ENCODE measurements around the gene EBF3.

Gene EBF3

DNA sequence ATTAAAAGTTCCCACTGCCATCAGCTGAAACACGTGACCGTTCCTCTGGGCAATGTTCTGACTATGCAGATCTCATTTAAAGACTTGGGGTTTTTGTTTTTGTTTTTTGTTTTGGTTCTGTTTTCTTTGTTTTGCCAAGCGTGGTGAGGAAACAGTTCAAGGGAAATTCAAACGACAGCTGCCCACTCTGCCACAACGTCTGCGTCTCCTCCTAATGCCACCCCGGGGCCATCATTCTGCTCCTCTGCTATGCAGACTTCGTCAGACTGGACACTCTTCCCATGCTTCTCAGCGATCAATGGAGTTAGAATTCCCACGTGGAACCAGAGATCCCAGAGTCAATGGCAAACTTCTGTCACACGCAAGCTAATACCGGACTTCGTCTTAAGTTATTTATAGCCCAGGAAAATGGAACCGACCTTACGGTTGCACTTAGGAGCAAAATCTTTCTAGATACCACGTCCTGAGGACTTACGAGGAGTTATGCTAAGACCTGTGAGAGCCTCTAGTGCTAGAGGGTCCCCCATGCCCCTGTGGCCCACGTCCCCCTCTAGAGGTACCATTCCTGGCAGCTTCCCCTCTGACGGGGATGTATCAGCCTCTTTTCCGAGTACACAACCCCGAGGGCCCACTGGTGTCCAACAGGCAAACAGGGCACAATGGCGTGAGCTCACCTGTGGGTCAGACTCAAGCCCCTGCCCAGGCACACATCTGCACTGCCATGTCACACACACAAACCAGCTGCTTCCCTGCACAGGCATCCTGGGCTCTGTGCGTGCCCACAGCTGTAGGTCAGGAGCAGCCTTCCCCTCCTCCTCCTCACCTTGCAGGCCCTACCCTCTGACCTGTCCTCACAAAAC, 24.4 kb downstream of the EBF3 start:
- intact Hi-C loops (cut with micrococcal nuclease): no loop called here
- H3K4me1 Mint-ChIP-seq (ENCODE audit: low read depth): no peaks in the 10 kb centered on the region
- H3K27me3 Mint-ChIP-seq: no peaks in the 10 kb centered on the region

DNA sequence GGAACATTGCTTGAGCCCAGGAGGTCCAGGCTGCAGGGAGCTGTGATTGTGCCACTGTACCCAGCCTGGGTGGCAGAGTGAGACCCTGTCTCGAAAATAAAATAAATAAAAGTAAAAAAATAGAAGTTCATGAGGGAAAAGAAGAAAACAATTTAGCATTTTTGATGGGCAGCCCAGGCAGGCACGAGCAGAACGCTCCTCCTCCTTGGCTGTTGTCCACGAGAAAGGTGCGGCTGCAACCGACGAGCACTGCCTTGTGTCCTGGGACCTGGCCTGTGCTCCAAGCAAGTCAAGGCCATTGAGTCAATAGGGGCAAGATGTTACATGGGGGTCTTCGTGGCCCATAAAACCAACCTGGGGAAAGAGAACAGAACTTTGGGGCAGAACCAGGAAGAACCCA, 25.6 kb downstream of the EBF3 start:
- Mint-ChIP-seq H3K27me3 (no peaks in the 10 kb centered on the region), H3K4me3 (no peak overlapping the region), H3K27ac (no peak overlapping the region), H3K9me3 (no peaks in the 10 kb centered on the region), H3K36me3 (ENCODE audit: low read depth) (no peaks in the 10 kb centered on the region), H3K4me1 (ENCODE audit: low read depth) (no peaks in the 10 kb centered on the region)
- intact Hi-C loops (cut with micrococcal nuclease): no loop called here

More for the DNA sequence above, 24.4 kb downstream of the EBF3 start:
- H3K4me3 Mint-ChIP-seq: no peak overlapping the region
- no peaks in the 10 kb centered on the region for H3K9me3 Mint-ChIP-seq
- H3K27ac Mint-ChIP-seq: no peak overlapping the region
- H3K36me3 Mint-ChIP-seq (ENCODE audit: low read depth): no peaks in the 10 kb centered on the region

DNA sequence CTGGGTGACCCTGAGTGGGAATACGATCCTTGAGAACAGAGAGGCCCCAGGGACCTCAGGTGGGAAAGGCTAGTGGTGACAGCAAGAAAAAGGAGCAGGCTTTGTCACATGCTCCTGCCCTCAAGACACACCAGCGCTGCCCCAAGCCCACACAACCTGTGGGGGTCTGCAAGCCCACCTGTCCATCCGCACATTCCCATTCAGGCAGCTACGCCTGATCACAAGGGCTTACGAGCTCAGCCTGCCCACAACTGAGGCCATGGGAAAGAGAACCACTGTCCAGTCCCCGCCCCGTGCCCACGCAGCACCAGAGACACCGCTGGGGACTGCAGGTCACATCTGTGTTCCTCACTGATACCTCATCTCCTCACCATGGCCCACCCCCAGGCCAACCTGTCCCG, 26.7 kb downstream of the EBF3 start:
- H3K27me3 Mint-ChIP-seq: no peaks in the 10 kb centered on the region

DNA sequence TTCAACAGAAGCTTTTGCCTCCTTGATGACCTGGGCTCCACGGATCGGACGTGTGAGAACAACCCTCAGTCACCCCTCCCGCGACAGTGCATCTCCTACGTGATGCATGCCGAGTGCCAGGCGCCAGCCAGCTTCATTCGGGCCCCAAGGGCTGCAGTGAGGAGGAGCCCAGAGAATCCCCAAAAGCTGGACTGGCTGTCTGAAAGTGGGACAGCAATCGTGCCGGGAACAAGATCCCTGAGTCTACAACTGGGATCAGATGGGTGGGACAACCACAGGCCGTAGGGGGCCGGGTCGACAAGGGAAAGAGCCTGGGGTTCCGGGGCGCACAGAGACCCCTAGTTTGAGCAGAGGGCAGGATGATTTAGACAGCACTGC, 27.2 kb downstream of the EBF3 start:
- Mint-ChIP-seq H3K27ac (no peak overlapping the region), H3K4me1 (ENCODE audit: low read depth) (no peaks in the 10 kb centered on the region), H3K4me3 (no peak overlapping the region), H3K36me3 (ENCODE audit: low read depth) (no peaks in the 10 kb centered on the region), H3K9me3 (no peaks in the 10 kb centered on the region), H3K27me3 (no peaks in the 10 kb centered on the region)
- intact Hi-C loops (cut with micrococcal nuclease): no loop called here

More for the DNA sequence above, 26.7 kb downstream of the EBF3 start:
- Mint-ChIP-seq H3K27ac (no peak overlapping the region), H3K4me3 (no peak overlapping the region), H3K9me3 (no peaks in the 10 kb centered on the region), H3K36me3 (ENCODE audit: low read depth) (no peaks in the 10 kb centered on the region), H3K4me1 (ENCODE audit: low read depth) (no peaks in the 10 kb centered on the region)
- intact Hi-C loops (cut with micrococcal nuclease): no loop called here

DNA sequence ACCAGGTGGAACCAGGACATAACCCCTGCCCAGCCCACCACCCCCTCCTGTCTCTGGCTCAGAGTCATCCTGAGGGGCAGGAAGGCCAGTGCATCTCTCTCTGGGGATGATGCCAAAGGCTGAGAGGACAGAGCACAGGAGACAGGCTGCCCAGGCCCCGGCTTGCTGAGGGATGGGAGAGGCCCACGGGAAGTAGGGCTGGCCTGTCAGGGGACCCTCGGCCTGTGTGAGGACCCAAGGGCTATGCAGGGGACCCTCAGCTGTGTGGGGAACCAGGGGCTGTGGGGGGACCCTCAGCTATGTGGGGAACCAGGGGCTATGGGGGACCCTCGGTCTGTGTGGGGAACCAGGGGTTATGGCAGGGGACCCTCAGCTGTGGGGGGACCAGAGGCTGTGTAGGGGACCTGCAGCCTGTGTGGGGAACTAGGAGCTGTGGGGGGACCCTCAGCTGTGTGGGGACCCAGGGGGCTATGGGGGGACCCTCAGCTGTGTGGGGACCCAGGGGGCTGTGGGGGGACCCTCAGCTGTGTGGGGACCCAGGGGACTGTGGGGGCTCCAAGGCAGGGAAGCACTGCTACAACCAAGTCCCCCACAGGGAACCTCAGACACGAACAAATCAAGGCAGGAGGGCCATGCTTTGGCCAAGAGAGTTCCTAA, 27.7 kb downstream of the EBF3 start:
- Mint-ChIP-seq H3K27ac (no peak overlapping the region), H3K9me3 (no peaks in the 10 kb centered on the region), H3K4me3 (no peak overlapping the region), H3K4me1 (ENCODE audit: low read depth) (no peaks in the 10 kb centered on the region), H3K36me3 (ENCODE audit: low read depth) (no peaks in the 10 kb centered on the region), H3K27me3 (no peaks in the 10 kb centered on the region)
- intact Hi-C loops (cut with micrococcal nuclease): no loop called here

DNA sequence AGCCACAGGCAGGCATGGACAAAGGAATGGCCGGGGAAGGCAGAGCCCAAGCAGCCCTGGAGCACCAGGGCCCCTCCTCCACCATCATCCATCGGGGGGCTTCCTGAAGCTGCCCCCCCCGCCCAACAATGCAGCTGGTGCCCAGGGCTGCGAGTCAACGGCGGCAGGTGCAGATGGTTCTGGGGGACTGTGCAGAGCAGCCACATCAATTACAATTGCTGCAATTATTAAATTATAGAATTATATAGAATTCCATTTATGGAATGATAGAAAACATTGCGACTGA, 28.3 kb downstream of the EBF3 start:
- no peaks in the 10 kb centered on the region for H3K9me3 Mint-ChIP-seq
- no peak overlapping the region for H3K4me3 Mint-ChIP-seq
- H3K4me1 Mint-ChIP-seq (ENCODE audit: low read depth): no peaks in the 10 kb centered on the region
- H3K27ac Mint-ChIP-seq: no peak overlapping the region
- intact Hi-C loops (cut with micrococcal nuclease): no loop called here
- H3K27me3 Mint-ChIP-seq: no peaks in the 10 kb centered on the region
- no peaks in the 10 kb centered on the region for H3K36me3 Mint-ChIP-seq (ENCODE audit: low read depth)

DNA sequence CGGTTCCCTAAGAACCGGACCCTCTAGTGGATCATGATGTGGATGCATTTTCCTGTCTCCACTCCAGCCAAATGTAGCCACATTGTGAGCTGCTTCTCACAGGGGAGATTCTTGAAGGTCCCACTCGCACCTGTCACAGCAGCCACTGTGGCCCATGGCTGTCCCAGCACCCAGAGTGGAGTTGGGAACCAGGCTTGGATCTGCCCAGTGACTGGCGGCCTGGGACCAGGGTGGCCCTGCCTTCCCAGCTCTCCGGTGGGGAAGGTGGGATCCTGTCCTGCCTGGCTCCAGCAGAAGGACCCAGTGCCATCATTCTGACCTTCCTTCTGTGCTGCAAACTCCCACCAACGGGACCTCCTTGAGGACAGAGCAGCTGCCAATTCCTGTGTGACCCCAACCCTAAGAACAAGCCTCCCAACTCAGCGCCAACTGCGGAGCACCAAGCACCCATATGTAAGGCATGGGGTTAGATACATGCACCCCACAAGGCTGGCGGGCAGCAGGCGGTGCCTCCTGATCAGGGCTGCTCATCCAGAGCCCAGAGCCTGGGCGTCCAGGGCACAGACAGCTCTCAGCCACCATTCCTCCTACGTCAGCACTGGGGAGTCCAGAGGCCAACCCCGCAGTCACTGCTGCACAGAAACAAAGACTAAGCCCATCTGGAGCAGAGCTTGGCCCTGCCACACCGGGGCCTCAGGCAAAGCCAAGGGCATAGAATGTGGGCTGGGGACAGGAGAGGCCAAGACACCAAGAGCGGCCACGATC, 28.8 kb downstream of the EBF3 start:
- H3K9me3 Mint-ChIP-seq: no peaks in the 10 kb centered on the region
- H3K4me3 Mint-ChIP-seq: no peak overlapping the region
- no peak overlapping the region for H3K27ac Mint-ChIP-seq
- no peaks in the 10 kb centered on the region for H3K27me3 Mint-ChIP-seq
- H3K36me3 Mint-ChIP-seq (ENCODE audit: low read depth): no peaks in the 10 kb centered on the region
- intact Hi-C loops (cut with micrococcal nuclease): no loop called here
- no peaks in the 10 kb centered on the region for H3K4me1 Mint-ChIP-seq (ENCODE audit: low read depth)

DNA sequence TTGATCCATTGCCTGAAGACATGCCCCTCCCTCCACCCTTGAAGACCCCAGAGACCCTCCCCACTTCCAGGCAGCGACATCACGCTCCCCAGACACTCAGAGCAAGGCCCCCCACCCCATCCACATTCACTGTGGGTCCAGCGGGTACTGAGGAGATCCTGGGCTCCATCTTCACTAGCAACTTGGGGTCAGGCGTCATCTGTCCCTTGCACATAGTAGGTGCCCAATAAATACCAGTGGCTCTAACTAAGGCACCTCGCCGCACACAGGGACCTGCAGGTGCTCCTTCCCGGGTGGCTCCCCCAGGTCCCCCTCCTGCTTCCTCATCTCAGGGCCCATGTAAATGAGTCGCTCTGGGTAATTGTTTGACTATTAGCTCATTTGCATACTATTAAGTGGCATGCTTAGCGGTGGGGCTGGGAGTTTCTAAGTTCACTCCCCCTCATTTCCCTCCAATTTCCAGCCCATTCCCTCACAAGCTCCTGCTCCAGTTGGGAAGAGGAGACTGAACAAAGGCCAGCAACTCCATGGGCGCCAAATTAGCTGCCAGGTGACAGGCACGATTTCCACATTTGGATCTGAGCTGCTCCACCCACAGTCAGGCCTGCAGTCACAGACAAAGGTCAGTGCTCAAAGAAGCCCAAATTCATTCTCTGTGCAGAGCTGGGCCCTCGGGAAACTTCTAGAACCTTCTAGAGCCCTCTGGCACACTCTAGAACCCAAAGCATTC, 29.7 kb downstream of the EBF3 start:
- Mint-ChIP-seq H3K27me3 (no peaks in the 10 kb centered on the region), H3K4me1 (ENCODE audit: low read depth) (no peaks in the 10 kb centered on the region), H3K4me3 (no peak overlapping the region), H3K9me3 (no peaks in the 10 kb centered on the region), H3K36me3 (ENCODE audit: low read depth) (no peaks in the 10 kb centered on the region), H3K27ac (no peak overlapping the region)
- intact Hi-C loops (cut with micrococcal nuclease): no loop called here

DNA sequence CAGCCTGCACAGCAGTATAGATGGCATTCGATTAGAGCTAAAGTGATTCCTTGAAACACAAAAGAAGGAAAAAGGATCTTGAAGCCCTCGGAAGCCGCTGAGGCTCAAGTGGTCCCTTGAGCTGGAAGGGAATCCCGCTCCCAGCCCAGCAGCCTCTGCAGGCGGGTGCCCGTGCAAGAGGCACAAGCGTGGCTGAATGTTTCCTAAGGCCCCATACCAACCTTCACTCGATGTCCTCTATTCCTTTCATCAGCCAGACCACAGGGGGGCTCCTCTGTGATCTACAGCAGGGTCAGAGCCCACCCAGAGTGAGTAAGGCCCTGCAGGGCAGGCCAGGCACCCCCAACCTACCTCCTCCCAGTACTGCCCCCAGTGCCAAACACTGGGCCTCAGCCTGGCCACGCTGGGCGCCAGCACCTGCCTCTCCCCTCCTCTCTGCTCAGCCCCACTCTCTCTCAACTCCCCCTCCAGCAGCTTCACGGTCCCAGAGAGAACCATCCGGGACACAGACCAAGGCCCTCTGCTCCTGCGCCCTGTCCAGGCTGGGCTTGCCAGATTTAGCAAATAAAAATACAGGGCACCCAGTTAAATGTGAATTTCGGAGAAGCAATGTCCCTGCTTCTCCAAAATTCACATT, 30.5 kb downstream of the EBF3 start:
- no peaks in the 10 kb centered on the region for H3K4me1 Mint-ChIP-seq (ENCODE audit: low read depth)
- H3K27ac Mint-ChIP-seq: no peak overlapping the region
- no peaks in the 10 kb centered on the region for H3K36me3 Mint-ChIP-seq (ENCODE audit: low read depth)

DNA sequence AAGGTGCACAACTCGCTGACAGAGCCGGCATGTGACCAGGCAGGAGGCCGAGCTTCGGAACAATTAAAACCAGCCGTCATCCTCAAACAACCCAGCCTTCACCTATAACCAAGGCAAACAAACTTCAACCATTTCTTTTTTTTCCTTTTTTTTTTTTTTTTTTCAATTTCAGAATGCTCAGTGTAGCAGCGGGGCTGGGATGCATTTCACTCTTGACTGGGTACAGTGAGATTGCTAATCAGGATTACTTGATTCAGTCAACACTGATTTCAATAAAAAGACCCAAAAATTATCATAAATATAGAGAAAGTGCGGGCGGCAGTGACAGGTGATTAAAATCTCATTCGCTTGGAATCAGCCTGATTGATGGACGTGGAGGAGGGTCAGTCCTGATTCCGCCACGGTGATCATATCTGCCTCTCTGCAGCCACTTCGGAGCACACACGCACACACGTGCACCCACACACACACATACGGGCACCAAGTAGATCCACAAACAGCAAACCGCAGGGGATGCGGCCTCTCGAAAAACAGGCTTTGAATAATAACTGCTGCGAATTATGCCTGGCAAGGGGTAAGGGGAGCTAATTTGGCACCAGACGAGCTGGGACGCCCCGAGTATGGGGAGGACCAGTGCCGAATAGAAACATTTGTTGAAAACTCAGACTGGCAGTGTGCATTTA, 31.2 kb downstream of the EBF3 start:
- no peaks in the 10 kb centered on the region for H3K9me3 Mint-ChIP-seq
- H3K36me3 Mint-ChIP-seq (ENCODE audit: low read depth): no peaks in the 10 kb centered on the region
- no peaks in the 10 kb centered on the region for H3K4me1 Mint-ChIP-seq (ENCODE audit: low read depth)
- H3K27me3 Mint-ChIP-seq: no peaks in the 10 kb centered on the region
- intact Hi-C loops (cut with micrococcal nuclease): no loop called here
- H3K4me3 Mint-ChIP-seq: no peak overlapping the region
- H3K27ac Mint-ChIP-seq: no peak overlapping the region

More for the DNA sequence above, 30.5 kb downstream of the EBF3 start:
- Mint-ChIP-seq H3K27me3 (no peaks in the 10 kb centered on the region), H3K4me3 (no peak overlapping the region), H3K9me3 (no peaks in the 10 kb centered on the region)
- intact Hi-C loops (cut with micrococcal nuclease): no loop called here

DNA sequence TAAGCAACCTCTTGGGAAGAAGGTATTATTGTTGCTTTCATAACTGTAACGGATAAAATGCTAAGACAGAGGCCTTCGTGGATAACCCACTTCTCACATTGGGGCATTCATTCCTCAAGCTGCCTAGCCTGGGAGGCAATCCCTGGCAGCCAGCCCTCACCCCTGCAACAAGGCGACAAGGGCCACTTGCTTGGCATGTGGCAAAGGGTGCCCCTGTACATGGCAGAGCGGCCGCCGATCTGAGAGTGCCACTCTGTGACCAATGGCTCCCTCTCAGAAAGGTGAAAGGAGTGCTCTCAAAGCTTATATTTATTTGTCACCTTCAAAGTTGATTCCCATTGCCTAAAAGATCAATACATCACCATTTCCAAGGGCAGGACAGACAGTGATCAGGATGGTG, 31.9 kb downstream of the EBF3 start:
- H3K4me3 Mint-ChIP-seq: no peak overlapping the region
- H3K27ac Mint-ChIP-seq: no peak overlapping the region
- H3K9me3 Mint-ChIP-seq: no peaks in the 10 kb centered on the region
- H3K27me3 Mint-ChIP-seq: no peaks in the 10 kb centered on the region
- H3K36me3 Mint-ChIP-seq (ENCODE audit: low read depth): no peaks in the 10 kb centered on the region
- intact Hi-C loops (cut with micrococcal nuclease): no loop called here
- no peaks in the 10 kb centered on the region for H3K4me1 Mint-ChIP-seq (ENCODE audit: low read depth)

DNA sequence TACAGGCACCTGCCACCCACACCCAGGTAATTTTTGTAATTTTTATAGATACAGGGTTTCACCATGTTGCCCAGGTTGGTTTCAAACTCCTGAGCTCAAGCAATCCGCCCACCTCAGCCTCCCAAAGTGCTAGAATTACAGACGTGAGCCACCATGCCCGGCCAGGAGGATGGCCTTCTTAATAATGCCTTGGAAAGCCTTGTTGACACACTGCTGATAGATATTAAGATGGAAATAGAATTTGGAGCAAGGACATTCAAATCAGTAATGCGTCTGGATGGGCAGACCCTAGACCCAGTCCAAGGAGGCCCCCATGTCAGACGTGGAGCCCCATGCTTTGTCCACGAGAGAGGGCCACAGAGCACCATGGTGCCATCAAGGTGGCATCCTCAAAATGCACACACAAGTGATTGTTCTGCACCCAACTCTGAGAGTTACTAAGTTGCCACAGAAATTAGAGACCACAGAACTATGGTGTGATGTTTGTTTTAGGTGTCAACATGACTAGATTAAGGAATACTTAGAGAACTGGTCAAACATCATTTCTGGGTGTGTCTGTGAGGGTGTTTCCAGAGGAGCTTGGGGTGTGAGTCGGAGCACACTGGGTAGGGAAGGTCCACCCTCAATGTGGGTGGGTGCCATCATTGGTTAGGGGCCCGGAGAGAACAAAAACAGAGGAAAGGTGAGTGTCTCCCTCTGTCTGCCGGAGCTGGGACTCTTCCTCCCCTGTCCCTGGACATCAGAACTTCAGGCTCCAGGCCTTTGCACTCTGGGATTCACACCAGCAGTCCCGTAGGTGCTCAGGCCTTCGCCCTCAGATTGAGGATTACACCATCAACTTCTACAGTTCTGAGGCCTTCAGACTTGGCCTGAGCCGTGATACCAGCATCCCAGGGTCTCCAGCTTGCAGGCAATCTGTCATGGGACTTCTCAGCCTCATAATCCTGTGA, 34.5 kb downstream of the EBF3 start:
- Mint-ChIP-seq H3K27me3 (no peaks in the 10 kb centered on the region), H3K4me3 (no peak overlapping the region), H3K27ac (no peak overlapping the region), H3K36me3 (ENCODE audit: low read depth) (no peaks in the 10 kb centered on the region), H3K9me3 (no peaks in the 10 kb centered on the region), H3K4me1 (ENCODE audit: low read depth) (no peaks in the 10 kb centered on the region)
- intact Hi-C loops (cut with micrococcal nuclease): no loop called here

Measured in dendritic cell treated with granulocyte-macrophage colony-stimulating factor and Interleukin-4, amounts not matched to agents 40 ng/mL and 50 ng/mL, for 4 days (primary cell).